Measurements from ENCODE around the gene PTPRM. TPM values are rescaled to one million over a fixed set of nuclear protein-coding genes. Genes with fewer than 3 reads are reported as not detected.

PTPRM gene
- total and polyA plus RNA-seq, 2 of the 4 experiments (the other 2 are of a cell fraction): 28.3 to 51.2 TPM

GRCh38 chr18:7571626-7572025 is 4.5 kb downstream of the PTPRM start:
- no peak for TF ChIP-seq USF2 (IDR thresholded peaks at IDR 0.05; ENCODE audit: low read depth, low read length)
- no peak for TF ChIP-seq BHLHE40 (IDR thresholded peaks at IDR 0.05; ENCODE audit: low read depth, low read length)
- no peak for TF ChIP-seq POLR2A (IDR thresholded peaks at IDR 0.05; ENCODE audit: low read depth, low read length)
- TF ChIP-seq RCOR1 (IDR thresholded peaks at IDR 0.05; ENCODE audit: insufficient replicate concordance, low read length): no peak
- no peak for TF ChIP-seq CHD1 (IDR thresholded peaks at IDR 0.05; ENCODE audit: low read depth, low read length)
- no peak for TF ChIP-seq MAZ (IDR thresholded peaks at IDR 0.05; ENCODE audit: borderline replicate concordance, low read depth, low read length)
- no peak for TF ChIP-seq MAFK (IDR thresholded peaks at IDR 0.05; ENCODE audit: low read depth, low read length)
- TF ChIP-seq RFX5 (IDR thresholded peaks at IDR 0.05; ENCODE audit: low read depth, low read length): no peak
- no peak for TF ChIP-seq FOS (IDR thresholded peaks at IDR 0.05; ENCODE audit: low read depth, low read length)
- TF ChIP-seq, protein P1, sequence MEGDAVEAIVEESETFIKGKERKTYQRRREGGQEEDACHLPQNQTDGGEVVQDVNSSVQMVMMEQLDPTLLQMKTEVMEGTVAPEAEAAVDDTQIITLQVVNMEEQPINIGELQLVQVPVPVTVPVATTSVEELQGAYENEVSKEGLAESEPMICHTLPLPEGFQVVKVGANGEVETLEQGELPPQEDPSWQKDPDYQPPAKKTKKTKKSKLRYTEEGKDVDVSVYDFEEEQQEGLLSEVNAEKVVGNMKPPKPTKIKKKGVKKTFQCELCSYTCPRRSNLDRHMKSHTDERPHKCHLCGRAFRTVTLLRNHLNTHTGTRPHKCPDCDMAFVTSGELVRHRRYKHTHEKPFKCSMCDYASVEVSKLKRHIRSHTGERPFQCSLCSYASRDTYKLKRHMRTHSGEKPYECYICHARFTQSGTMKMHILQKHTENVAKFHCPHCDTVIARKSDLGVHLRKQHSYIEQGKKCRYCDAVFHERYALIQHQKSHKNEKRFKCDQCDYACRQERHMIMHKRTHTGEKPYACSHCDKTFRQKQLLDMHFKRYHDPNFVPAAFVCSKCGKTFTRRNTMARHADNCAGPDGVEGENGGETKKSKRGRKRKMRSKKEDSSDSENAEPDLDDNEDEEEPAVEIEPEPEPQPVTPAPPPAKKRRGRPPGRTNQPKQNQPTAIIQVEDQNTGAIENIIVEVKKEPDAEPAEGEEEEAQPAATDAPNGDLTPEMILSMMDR (conservative IDR thresholded peaks at IDR 0.05; ENCODE audit: low read depth, low read length): no peak
- TF ChIP-seq CEBPB (IDR thresholded peaks at IDR 0.05; ENCODE audit: low read depth, low read length): no peak
- no peak for TF ChIP-seq NFE2L2 (IDR thresholded peaks at IDR 0.05; ENCODE audit: low read depth, low read length)
- TF ChIP-seq ELK1 (IDR thresholded peaks at IDR 0.05; ENCODE audit: borderline replicate concordance, low read depth, low read length): no peak
- no peak for TF ChIP-seq RAD21 (IDR thresholded peaks at IDR 0.05; ENCODE audit: low read length)
- Histone ChIP-seq H4K5ac (ENCODE audit: low read depth, low read length) (no peak overlapping the region), H3K79me1 (ENCODE audit: low read depth in 1 of 2, low read length in 2 of 2) (peaks cover 8 to 48% of the 10 kb centered on the region in 2 experiments; a peak in 3 of 4 replicates), H4K8ac (ENCODE audit: low read depth in 2 of 2, low read length in 2 of 2) (no peak overlapping the region), H3K27ac (ENCODE audit: insufficient read depth, low read length) (no peak overlapping the region), H3K9ac (ENCODE audit: low read depth, low read length) (no peak overlapping the region), H3K4me3 (ENCODE audit: insufficient read depth, low read depth, low read length) (no peak overlapping the region), H3K9me3 (ENCODE audit: control insufficient read depth, insufficient read depth, low read length) (no peaks in the 10 kb centered on the region), H2AK9ac (replicated peaks; ENCODE audit: low read depth, low read length, poor library complexity) (no peak overlapping the region), H2BK20ac (ENCODE audit: low read depth, low read length) (no peak overlapping the region), H3K27me3 (ENCODE audit: control insufficient read depth, insufficient read depth, low read length) (no peaks in the 10 kb centered on the region), H4K20me1 (ENCODE audit: insufficient read depth, low read length) (peaks cover 12% of the 10 kb centered on the region), H3K4me1 (ENCODE audit: control insufficient read depth, insufficient read depth, low read length) (peaks cover 16% of the 10 kb centered on the region), H3K4ac (ENCODE audit: low read depth, low read length) (no peak overlapping the region), H4K91ac (ENCODE audit: insufficient read depth, low read depth, low read length) (no peak overlapping the region), H3K9me1 (ENCODE audit: insufficient read depth, low read length) (peaks cover 13% of the 10 kb centered on the region), H3K56ac (ENCODE audit: extremely low read depth, insufficient read depth, low read length) (no peak overlapping the region), H2AFZ (replicated peaks; ENCODE audit: low read length, poor library complexity) (no peak overlapping the region), H2BK120ac (ENCODE audit: low read depth, low read length) (no peak overlapping the region), H3K36me3 (ENCODE audit: control insufficient read depth, insufficient read depth, low read length) (no peaks in the 10 kb centered on the region), H3K14ac (replicated peaks; ENCODE audit: low read depth, low read length) (no peak overlapping the region), H3K23ac (ENCODE audit: low read depth, low read length) (no peak overlapping the region), H3K4me2 (ENCODE audit: low read depth, low read length) (no peak overlapping the region), H3K18ac (ENCODE audit: low read depth, low read length) (no peak overlapping the region), H2BK15ac (ENCODE audit: low read depth, low read length) (no peak overlapping the region), H2BK5ac (ENCODE audit: low read depth, low read length, poor library complexity, severe bottlenecking) (no peak overlapping the region), H2AK5ac (ENCODE audit: low read depth, low read length) (no peak overlapping the region)
- dilution Hi-C loops (cut with HindIII; ENCODE audit: low sequenced_read_pairs, unreplicated experiment): no loop called here
- DNase-seq (no peak), ATAC-seq (ENCODE audit: low read depth) (no peak)
- WGBS, 2 experiments (ENCODE audit: extremely low coverage in 2 of 2, insufficient read length in 1 of 2): 100% methylated on average over 1 of the region's 2 CpGs; no CpG with 5 or more reads in 1 of the 2 experiments
- in situ Hi-C loops (cut with MboI; ENCODE audit: low sequenced_read_pairs): no loop called here
- no TSS peak for BruUV-seq (replicated peaks)
- ChIA-PET POLR2A (ENCODE audit: unreplicated experiment) (no interaction called here), CTCF (no interaction called here)
- intact Hi-C loops (cut with micrococcal nuclease): loop anchor here (10.0 kb wide), 1 partner anchor 553 kb away; no protein-coding TSS in a partner anchor
